Embryonic facial prominence (tissue), 1 donor: Measurements from ENCODE around the gene CTNNBIP1.
"Not testable (repeated sequence)": the region's sequence is repeated elsewhere in the genome, so short reads cannot be mapped to it uniquely, and the experiment has no call there.

Experiments
- DNase-seq: peaks from one replicate; pipeline ENCODE4 v3.0.0-alpha.2; 2016; ENCODE audit errors: extremely low spot score

CTNNBIP1 gene

GRCh38 chr1:9805006-9805508 is 105.0 kb downstream of the CTNNBIP1 start:
- DNase-seq = no peak

- DNase-seq = not testable (repeated sequence)
Observed at GRCh38 chr1:9803003-9803918, 106.8 kb downstream of the CTNNBIP1 start.

GRCh38 chr1:9801909-9802308 is 108.2 kb downstream of the CTNNBIP1 start:
- no peak for DNase-seq
